Measurements from ENCODE around the gene STRBP.
"Not testable (repeated sequence)": the region's sequence is repeated elsewhere in the genome, so short reads cannot be mapped to it uniquely, and the experiment has no call there.

The STRBP gene

DNA sequence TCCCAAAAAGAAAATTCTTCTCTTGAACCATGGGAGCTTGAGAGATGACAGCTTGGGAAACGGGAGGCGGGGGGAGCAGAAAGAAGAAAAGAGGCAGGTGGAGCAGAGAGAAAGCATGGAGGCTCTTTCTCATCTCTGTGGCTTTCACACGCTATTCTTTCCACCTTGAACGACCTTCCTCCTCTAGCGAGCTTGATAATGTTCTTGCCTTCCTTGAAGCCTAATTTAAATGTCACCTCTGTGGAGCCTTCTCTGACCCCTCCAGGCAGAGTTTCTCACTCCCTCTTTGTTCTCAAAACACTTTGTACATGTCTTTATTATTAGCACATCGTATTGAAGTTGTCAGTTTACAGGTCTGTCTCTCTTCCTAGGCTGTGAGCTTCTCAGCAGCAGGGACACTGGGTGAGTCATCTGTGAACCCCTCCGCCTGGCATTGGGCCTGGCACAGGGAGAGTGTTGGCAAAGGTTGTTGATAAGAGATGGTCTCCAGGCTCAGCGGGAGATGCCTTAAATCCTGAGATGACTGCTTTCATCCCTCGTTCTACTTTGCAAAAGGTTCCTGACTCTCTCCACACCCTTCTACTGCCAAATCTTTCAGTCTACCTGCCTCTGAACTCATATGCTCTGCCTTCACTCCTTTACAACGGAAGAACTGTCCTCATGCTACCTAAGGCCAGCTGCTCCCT is 14.1 kb upstream of the STRBP start:
- DNase-seq, result no peak

DNA sequence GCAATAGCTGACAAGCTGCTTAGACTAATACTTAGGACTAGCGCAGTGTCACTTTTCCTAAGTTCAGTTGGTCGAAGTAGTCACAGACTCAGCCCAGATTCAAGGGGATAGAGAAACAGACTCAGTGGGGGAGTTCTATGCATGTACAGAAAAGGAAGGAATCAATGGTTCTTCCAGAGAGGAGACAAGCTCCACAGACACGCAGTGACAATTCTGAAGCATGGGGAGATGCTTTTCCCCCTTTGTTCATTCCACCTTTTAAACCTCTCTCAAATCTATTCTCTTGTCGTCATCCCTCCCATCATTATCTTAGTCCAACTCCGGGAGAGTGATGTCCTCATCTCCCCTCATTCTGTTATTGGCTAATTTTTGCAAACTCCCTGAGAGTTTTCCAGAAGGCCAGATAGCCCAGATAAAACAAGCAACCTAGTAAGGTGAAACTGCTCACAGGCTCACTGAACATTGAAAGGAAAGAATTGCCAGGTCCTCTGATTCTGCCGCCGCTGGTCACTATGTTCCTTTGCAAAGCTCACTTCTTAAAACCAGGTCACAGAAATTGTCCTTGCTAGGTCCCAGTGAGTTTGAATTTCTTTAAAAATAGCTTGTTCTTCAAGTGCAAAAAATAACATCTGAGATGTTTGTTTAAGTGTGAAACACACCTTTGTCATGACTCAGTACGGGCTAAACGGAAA is 13.4 kb upstream of the STRBP start:
- DNase-seq, result no peak

- not testable (repeated sequence) for DNase-seq
Observed at GRCh38 chr9:123278879-123279493, 10.6 kb upstream of the STRBP start.

DNA sequence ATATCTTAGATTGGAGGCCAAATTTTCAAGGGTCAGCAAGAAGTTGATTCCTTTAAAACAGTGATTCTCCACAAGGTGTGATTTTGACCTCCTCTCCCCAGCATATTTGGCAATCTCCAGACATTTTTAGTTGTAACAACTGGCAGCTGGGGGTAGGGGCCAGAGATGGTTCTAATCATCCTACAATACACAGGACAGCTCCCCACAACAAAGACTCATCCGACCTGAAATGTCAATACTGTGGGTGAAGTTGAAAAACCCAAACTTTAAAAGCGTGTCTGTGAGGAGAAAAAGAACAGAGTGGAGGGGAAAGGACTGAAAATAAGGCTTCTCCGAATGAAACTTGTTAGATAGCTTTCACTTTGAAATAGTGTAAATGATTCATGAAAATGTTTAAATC is 10.0 kb upstream of the STRBP start:
- DNase-seq, result no peak

DNA sequence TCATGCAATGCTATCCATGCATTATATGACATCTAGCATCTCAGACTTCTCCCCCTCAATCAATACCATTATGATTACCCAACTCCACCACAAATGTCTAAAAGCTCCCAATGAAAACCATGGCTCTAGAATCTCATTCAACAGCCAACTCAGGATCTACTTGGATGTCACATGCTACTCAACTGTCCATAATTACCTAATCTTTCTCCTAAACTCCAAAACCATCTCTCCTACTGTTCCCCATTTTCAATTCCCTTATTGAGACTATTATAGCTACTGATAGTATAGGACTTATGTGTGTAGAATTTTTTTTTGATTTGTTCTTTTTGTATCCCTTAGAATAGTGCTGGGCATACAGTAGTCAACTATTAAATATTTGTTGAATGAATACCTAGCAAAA is 8.2 kb upstream of the STRBP start:
- peak; percentile 23 to 50 (median 41) for DNase-seq

DNA sequence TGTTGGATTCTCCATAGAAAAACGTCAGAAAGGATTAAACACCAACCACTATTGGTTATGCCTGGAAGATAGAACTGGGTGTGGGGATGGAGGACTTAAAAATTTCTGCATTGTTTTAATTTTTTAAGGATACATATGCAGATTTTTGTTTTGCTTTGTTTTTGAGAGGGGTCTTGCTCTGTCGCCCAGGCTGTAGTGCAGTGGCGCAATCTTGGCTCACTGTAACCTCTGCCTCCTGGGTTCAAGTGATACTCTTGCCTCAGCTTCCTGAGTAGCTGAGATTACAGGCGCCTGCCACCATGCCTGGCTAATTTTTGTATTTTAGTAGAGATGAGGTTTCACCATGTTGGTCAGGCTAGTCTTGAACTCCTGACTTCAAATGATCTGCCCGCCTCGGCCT is 2.7 kb upstream of the STRBP start:
- DNase-seq, result not testable (repeated sequence)

GRCh38 chr9:123269281-123269680 is 895 bp upstream of the STRBP start:
- DNase-seq, result no peak

DNA sequence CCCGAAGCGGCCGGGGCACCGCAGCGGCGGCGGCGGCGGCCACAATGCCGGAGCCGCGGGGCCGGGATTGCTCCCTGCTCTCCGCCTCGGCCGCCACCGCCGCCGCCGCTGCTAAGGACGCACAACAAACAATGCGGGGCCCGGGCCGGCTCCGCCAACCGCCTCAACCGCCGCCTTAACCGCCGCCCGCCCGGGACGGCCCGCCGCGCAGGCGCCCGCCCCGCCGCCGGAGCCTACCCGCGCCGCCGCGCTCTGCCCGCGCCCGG is 254 bp downstream of the STRBP start:
- DNase-seq, result no peak

DNA sequence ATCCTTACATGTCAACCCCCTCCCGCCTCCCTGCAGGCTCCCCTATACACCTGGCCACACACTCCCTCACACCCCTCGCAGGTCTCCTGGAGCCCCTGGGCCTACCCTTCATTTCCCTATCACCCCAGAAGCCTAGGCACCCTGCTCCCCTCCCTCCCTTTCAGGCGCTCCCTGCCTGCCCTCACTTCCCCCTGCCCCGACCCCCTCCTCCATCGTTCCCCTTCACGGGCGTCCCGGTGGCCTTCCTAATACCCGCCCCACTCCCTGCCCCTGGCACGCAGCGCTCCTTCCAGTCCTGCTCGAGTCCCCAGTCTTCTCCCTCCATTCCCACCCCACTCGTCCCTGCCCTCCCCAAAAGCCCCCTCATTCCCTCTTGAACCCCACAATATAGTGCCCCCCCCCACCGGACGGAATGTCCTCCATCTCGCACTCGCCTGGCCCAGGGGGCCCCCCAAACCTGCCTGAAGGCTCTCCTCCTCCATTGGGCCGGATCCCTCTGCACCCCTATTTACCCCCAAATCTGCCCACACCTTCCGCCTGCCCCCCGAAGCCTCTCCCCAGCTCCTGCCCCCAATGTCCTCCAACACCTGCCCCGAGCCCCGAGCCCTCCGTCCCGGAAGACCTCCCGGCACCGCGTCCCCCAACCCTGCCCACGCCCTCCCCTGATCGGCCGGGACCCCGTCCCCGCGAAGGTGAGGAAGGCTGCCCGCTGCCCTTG is 746 bp downstream of the STRBP start:
- DNase-seq, result peak in 1 of 3 donors; percentile 21

GRCh38 chr9:123266655-123267399 is 1.6 kb downstream of the STRBP start:
- no peak for DNase-seq

DNA sequence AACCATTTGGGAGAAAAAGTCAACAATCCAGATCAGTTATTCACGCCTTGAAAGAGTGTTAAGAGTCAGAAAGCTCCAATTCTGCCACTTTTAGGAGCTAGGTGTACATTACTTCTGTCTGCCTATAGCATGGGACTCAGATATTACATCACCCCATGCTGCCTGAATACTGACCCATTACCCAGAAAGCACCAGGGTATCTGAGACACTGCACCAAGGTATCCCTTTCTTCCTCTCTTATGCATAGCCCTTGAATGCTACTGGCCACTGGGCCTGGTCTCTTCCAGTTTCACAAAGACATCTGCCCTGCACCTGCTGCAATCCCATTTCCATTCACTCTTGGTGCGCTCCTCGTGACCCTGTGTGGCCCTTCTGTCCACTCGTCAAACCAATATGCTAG is 2.6 kb downstream of the STRBP start:
- DNase-seq, result no peak

DNA sequence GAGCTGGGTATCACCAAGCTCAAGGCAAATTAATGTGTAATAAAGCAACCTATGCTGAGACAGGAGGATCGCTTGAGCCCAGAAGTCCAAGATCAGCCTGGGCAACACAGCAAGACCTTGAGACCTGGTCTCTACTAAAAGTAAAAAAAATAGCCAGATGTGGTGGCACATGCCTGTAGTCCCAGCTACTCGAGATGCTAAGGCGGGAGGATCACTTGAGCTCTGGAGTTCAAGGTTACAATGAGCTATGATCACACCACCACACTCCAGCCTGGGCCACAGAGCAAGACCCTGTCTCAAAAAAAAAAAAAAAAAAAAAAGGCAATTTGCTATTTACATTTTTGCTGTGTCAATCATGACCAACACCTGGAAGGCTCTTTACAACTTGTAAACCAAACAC is 5.2 kb downstream of the STRBP start:
- DNase-seq, result no peak

DNA sequence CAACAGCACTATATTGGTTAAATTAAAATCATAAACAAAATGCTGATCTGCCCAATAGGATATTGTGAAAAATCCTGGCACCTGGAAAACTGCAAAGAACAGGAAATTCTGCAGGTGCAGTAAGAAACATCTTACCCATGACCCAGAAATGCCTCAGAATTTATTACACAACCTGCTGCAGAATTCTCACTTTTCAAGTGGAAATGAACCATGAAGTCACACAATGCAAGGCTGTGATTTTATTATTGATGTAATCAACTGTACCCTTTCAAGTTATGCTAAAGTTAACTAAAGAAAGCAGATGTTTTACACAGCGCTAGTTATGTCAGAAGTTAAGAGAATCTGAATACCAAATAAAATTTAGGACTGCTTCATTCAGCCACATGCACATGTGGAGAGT is 6.0 kb downstream of the STRBP start:
- DNase-seq, result no peak

DNA sequence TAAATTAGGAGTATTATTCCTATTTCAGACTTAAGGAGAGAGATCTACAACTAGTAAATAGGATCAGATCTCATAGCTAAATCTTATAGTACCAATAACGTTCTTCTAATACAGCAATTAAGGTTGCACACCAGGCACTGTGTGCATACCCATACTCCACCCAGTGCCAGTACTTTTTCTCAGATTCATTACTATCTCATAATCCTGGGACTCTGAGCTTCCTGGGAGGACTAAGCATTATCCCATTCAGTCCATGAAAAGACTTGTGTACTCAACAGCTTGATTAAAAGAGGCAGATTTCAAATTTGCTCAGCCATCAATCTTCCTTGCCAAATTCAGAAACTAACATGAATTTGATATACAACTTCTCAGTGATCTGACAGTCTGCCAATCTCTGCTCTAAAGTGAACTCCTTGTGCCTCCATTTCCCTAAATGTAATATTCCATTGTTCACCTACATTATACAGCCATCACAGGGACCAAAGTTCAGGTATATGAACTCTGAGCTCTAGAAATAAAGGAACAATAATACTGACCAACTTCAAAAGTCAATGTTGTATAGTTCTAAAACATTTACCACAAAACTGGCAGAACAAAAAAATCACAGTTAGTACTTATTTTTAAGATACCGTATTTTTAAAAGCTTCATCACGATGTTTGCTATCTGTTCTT is 7.2 kb downstream of the STRBP start:
- no peak for DNase-seq

- DNase-seq, result no peak
Observed at GRCh38 chr9:123260340-123260739, 8.0 kb downstream of the STRBP start.

DNA sequence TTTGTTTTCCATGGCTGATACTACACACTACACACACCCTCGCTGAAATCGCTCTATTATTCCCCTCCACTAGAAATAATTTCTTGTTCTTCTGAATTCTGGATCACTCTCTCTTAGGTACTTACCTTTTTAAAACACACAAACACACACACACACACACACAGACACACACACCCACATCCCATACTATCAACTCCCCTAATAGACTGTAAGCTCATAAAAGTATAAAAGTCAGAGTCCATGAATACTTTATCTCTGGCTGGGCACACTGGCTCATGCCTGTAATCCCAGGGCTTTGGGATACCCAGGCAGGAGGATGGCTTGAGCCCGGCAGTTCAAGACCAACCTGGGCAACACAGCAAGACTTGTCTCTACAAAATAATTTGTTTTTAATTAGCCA is 11.1 kb downstream of the STRBP start:
- DNase-seq, result no peak

DNA sequence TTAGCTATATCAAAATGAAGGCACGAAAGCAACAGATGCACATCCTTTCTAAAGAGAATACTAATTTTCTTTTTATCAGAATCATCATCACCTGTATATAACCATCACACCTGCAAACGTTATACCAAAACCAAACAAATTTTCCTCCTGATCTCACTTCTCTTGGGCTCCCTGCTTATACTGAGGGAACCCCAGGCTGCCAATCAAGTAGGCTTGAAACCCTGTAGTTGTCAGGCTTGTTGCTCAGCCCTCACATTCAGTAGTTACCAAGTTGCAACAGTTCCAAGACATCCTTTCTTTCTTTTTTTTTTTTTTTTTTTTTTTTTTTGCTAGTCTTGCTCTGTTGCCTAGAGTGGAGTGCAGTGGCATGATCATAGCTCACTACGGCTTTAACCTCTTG is 12.7 kb downstream of the STRBP start:
- no peak for DNase-seq

- no peak for DNase-seq
Observed at GRCh38 chr9:123253204-123253603, 15.2 kb downstream of the STRBP start.

DNA sequence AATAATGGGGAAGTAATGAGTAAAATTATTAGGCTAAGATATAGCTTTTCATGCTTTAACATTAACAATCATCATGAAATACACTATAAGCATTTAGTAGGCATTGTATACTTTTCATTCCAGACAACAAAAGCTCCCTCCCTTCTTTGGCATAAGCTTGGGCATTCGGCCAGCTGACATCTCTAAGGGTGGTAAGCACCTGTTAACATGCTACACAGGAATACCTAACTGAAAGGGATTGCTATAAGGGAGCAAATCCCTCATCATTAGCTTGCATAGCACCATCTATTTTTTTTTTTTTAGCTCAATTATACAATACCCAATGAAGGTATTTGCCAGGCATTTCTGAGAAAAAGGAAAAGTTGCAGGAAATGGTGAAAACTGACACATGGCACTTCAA is 16.6 kb downstream of the STRBP start:
- DNase-seq, result no peak

GRCh38 chr9:123251324-123251723 is 17.1 kb downstream of the STRBP start:
- DNase-seq, result no peak

- no peak for DNase-seq
Observed at GRCh38 chr9:123250504-123250903, 17.9 kb downstream of the STRBP start.

- not testable (repeated sequence) for DNase-seq
Observed at GRCh38 chr9:123249162-123249561, 19.2 kb downstream of the STRBP start.

DNA sequence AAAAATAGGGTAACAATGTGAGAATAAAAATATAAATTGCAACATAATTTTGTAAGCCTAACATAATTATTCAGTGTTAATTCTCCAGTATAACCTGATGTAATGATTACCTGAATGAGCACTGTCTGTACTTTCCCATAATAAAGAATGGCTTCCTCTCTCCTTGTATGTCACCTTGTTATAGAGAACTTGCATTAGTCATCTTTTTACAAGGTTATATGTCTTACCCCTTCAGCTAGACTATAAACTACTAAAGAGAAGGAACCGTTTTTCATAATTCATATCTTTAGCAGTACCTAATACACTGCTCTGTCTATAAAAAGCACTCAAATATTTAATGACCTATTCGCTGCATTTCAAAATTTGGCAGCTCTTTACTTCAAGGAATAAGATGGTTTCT is 19.8 kb downstream of the STRBP start:
- no peak for DNase-seq

Measured in suppressor macrophage treated with lipopolysaccharide for 1 hour (primary cell).